GM23338 (cell line): Measurements from ENCODE around the gene WRAP53. TPM values are rescaled to one million over a fixed set of nuclear protein-coding genes. Genes with fewer than 3 reads are reported as not detected.

ENCODE experiments used
- ATAC-seq: fragments of 200-7000 bp; cut with Tn5 transposase; 3 replicates; pipeline ENCODE4 v1.9.1; 2020
- DNase-seq: peaks from one replicate; pipeline ENCODE4 v3.0.0-alpha.2; 2015; ENCODE audit warnings: low spot score
- H2AFZ ChIP-seq: fragments of 200-600 bp; sonication (generic); 2 replicates; pipeline ENCODE4 v1.8.0; 2016; ENCODE audit warnings: antibody characterized with exemption, mild to moderate bottlenecking, moderate library complexity
- H3F3A ChIP-seq: fragments of 200-600 bp; sonication (generic); replicated peaks from 2 replicates; pipeline ENCODE4 v1.8.0; 2017; ENCODE audit warnings: antibody characterized with exemption, mixed run types, low read depth
- H3K27ac ChIP-seq: fragments of 200-600 bp; sonication (generic); 2 replicates; pipeline ENCODE4 v1.6.1; 2016; ENCODE audit warnings: low read depth
- H3K27me3 ChIP-seq: fragments of 200-600 bp; sonication (generic); 2 replicates; pipeline ENCODE4 v1.8.0; 2016; ENCODE audit warnings: mild to moderate bottlenecking, mixed run types, moderate library complexity; ENCODE audit not compliant: insufficient read depth
- H3K36me3 ChIP-seq: fragments of 200-600 bp; sonication (generic); 2 replicates; pipeline ENCODE4 v1.8.0; 2016; ENCODE audit warnings: mild to moderate bottlenecking; ENCODE audit not compliant: insufficient read depth
- H3K4me1 ChIP-seq: fragments of 200-600 bp; sonication (generic); 2 replicates; pipeline ENCODE4 v1.8.0; 2016; ENCODE audit warnings: mild to moderate bottlenecking, moderate library complexity; ENCODE audit not compliant: insufficient read depth
- H3K4me2 ChIP-seq: fragments of 200-600 bp; sonication (generic); 2 replicates; pipeline ENCODE4 v1.7.1; 2017; ENCODE audit warnings: mixed run types
- H3K4me3 ChIP-seq: fragments of 200-600 bp; sonication (generic); 2 replicates; pipeline ENCODE4 v1.6.1; 2016; ENCODE audit warnings: mixed run types
- H3K79me2 ChIP-seq: fragments of 200-600 bp; sonication (generic); replicated peaks from 2 replicates; pipeline ENCODE4 v1.8.0; 2017; ENCODE audit warnings: mild to moderate bottlenecking; ENCODE audit not compliant: insufficient read depth
- H3K9me2 ChIP-seq: fragments of 200-600 bp; sonication (generic); 2 replicates; pipeline ENCODE4 v1.8.0; 2017; ENCODE audit not compliant: insufficient read depth
- H4K20me1 ChIP-seq: fragments of 200-600 bp; sonication (generic); replicated peaks from 2 replicates; pipeline ENCODE4 v1.8.0; 2017; ENCODE audit warnings: mild to moderate bottlenecking; ENCODE audit not compliant: insufficient read depth
- H3K27ac Mint-ChIP-seq: 2 replicates; pipeline ENCODE4 v1.8.0; 2020; ENCODE audit warnings: inconsistent platforms, mild to moderate bottlenecking, moderate library complexity, mixed read lengths
- H3K27me3 Mint-ChIP-seq: 3 replicates; pipeline ENCODE4 v1.8.0; 2022; ENCODE audit warnings: low read depth, mild to moderate bottlenecking, moderate library complexity, mixed read lengths, inconsistent platforms; ENCODE audit not compliant: insufficient read depth, poor library complexity
- H3K36me3 Mint-ChIP-seq: 3 replicates; pipeline ENCODE4 v1.8.0; 2021; ENCODE audit warnings: low read depth, mild to moderate bottlenecking, inconsistent platforms, moderate library complexity, mixed read lengths
- H3K4me1 Mint-ChIP-seq: 3 replicates; pipeline ENCODE4 v1.8.0; 2020; ENCODE audit warnings: mild to moderate bottlenecking, inconsistent platforms, mixed read lengths
- H3K4me3 Mint-ChIP-seq: 3 replicates; pipeline ENCODE4 v1.8.0; 2021; ENCODE audit warnings: moderate library complexity, mild to moderate bottlenecking, inconsistent platforms, mixed read lengths
- H3K9me3 Mint-ChIP-seq: 3 replicates; pipeline ENCODE4 v1.8.0; 2020; ENCODE audit warnings: moderate library complexity, mild to moderate bottlenecking, inconsistent platforms, mixed read lengths
- CREB1 ChIP-seq: fragments of 250-450 bp; sonication (Bioruptor Pico); IDR thresholded peaks from 2 replicates; pipeline ENCODE4 v1.5.0; 2020; ENCODE audit warnings: low read depth, mild to moderate bottlenecking, moderate library complexity
- CTCF ChIP-seq, 2 experiments: fragments of 200-600 bp in 1 of 2; sonication (generic) in 1 of 2; conservative IDR thresholded peaks; 2 replicates each; pipeline versions ENCODE4 v1.5.1 to v1.6.1; 2016 to 2017; ENCODE audit warnings: antibody characterized with exemption in 2 of 2, low read depth in 2 of 2, mild to moderate bottlenecking in 2 of 2, moderate library complexity in 1 of 2
- ETS1 ChIP-seq: IDR thresholded peaks from 2 replicates; pipeline ENCODE4 v1.6.1; 2016; ENCODE audit warnings: antibody characterized with exemption
- EZH2 ChIP-seq: fragments of 200-600 bp; sonication (generic); IDR thresholded peaks from one replicate; pipeline ENCODE4 v1.8.0; 2017; ENCODE audit warnings: antibody characterized with exemption, mild to moderate bottlenecking, low read depth; ENCODE audit not compliant: unreplicated experiment
- EZH2phosphoT487 ChIP-seq: fragments of 200-600 bp; sonication (generic); IDR thresholded peaks from one replicate; pipeline ENCODE4 v1.8.1; 2018; ENCODE audit warnings: antibody characterized with exemption; ENCODE audit not compliant: unreplicated experiment
- JUNB ChIP-seq: IDR thresholded peaks from one replicate; pipeline ENCODE4 v1.6.1; 2016; ENCODE audit warnings: antibody characterized with exemption; ENCODE audit not compliant: unreplicated experiment
- NANOG ChIP-seq: IDR thresholded peaks from 2 replicates; pipeline ENCODE4 v1.6.1; 2016; ENCODE audit warnings: antibody characterized with exemption, borderline replicate concordance
- POLR2AphosphoS5 ChIP-seq: IDR thresholded peaks from 2 replicates; pipeline ENCODE4 v1.6.1; 2016; ENCODE audit warnings: antibody characterized with exemption, low read depth
- REST ChIP-seq: IDR thresholded peaks from one replicate; pipeline ENCODE4 v1.6.1; 2018; ENCODE audit warnings: antibody characterized with exemption; ENCODE audit not compliant: unreplicated experiment
- STAT1 ChIP-seq: IDR thresholded peaks from one replicate; pipeline ENCODE4 v1.6.1; 2016; ENCODE audit warnings: antibody characterized with exemption; ENCODE audit not compliant: unreplicated experiment
- ZNF114 ChIP-seq: fragments of 250-450 bp; sonication (Bioruptor Pico); IDR thresholded peaks from 2 replicates; pipeline ENCODE4 v1.5.0; 2020; ENCODE audit warnings: mild to moderate bottlenecking, moderate library complexity
- ZNF331 ChIP-seq: fragments of 250-450 bp; sonication (Bioruptor Pico); IDR thresholded peaks from 2 replicates; pipeline ENCODE4 v1.5.0; 2020; ENCODE audit warnings: low read depth, mild to moderate bottlenecking, moderate library complexity
- ZNF462 ChIP-seq: fragments of 250-450 bp; sonication (Bioruptor Pico); IDR thresholded peaks from 2 replicates; pipeline ENCODE4 v1.5.0; 2020; ENCODE audit warnings: mild to moderate bottlenecking, moderate library complexity
- polyA plus RNA-seq: library from polyadenylated mRNA; unstranded; fragments of >200 nt; fragmentation: Nextera tagmentation; extraction: Ambion mirVana; gene quantifications from 2 replicates; pipeline ENCODE4 v1.2.1, GENCODE V29; 2016
- total RNA-seq: library from RNA; depleted of rRNA; stranded (reverse); fragments of >200 nt; shearing (Covaris generic); gene quantifications from 2 replicates; pipeline ENCODE4 v1.2.3, GENCODE V29; 2014

The WRAP53 gene
- total and polyA plus RNA-seq, 2 experiments from 2014 or later = 28.1 to 33.3 TPM

DNA sequence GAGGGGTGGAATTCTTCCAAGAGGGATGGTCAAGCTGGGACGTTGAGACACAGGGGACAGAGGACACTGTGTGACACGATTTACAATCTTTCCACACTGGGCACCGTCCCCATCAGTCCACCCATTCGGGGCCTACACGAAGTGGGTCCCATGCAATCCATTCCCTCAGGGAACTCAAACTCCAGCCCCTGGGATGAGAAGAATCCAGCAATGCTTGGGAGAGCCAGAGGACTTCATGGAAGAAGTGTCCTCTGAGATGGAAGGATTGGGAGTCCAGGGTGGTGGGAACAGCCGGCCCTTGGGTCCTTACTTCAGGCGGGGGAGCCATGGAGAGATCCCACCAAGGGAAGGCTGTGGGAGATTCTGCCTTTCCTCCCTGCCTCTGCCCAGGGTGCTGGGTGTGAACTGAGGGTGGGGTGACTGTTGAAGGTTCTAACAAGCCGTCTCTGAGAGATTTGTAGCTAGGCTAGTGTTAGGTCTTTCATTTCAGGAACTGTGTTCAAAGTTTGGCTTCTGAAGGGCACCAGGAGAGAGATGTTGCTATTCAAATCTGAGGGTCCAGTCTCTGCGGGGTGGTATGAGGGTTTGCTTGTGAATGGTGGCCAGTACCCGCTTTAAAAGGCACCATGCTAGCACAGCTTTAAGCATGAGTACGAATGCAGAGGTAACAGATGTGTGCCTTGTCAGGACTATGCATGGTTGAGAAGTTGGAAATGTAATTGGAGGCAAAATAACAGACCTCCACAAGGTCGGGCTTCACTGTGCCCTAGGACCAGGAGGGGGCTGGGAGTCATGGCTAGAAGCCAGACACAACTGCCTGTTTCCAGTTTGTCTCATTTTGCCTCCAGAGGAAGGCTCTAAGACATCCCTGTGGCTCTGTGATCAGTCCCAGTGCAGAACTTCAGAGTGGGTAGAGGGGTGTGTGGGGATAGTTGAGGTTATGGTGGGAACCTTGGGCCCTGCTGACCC, 35.6 kb upstream of the WRAP53 start:
- peaks cover 9% of the 10 kb centered on the region for H3F3A ChIP-seq
- H3K9me2 ChIP-seq = no peaks in the 10 kb centered on the region; the same call in 1 of the 2 replicates
- peaks cover 31% of the 10 kb centered on the region for H3K27me3 ChIP-seq
- Mint-ChIP-seq H3K4me1 (peaks cover 42% of the 10 kb centered on the region), H3K27ac (no peak overlapping the region), H3K36me3 (peaks cover 30% of the 10 kb centered on the region), H3K27me3 (peaks cover 41% of the 10 kb centered on the region), H3K4me3 (peak overlapping the region; percentile 79), H3K9me3 (no peaks in the 10 kb centered on the region; the same call in 2 of the 3 replicates)
- H4K20me1 ChIP-seq = no peaks in the 10 kb centered on the region
- H3K36me3 ChIP-seq = no peaks in the 10 kb centered on the region
- TF ChIP-seq REST (no peak), EZH2 (no peak), ZNF462 (no peak), CREB1 (CRISPR knock-in tag) (no peak), ZNF114 (CRISPR knock-in tag) (no peak), CTCF (conservative IDR thresholded peaks at IDR 0.05; ENCODE audit: low read depth in 2 of 2) (no peak), ZNF331 (CRISPR knock-in tag) (no peak), EZH2phosphoT487 (no peak), POLR2AphosphoS5 (no peak), NANOG (no peak), ETS1 (no peak), STAT1 (no peak), JUNB (no peak)
- H3K4me2 ChIP-seq = peak overlapping the region; percentile 99
- peaks cover 23% of the 10 kb centered on the region for H3K4me1 ChIP-seq
- H2AFZ ChIP-seq = no peak overlapping the region
- H3K79me2 ChIP-seq = no peaks in the 10 kb centered on the region
- H3K4me3 ChIP-seq = peak overlapping the region; percentile 90
- no peak for DNase-seq
- no peak for ATAC-seq
- no peak overlapping the region for H3K27ac ChIP-seq
